SW480 (cell line): ENCODE measurements around the gene IGHMBP2.
"Not testable (repeated sequence)": the region's sequence is repeated elsewhere in the genome, so short reads cannot be mapped to it uniquely, and the experiment has no call there.

Experiments used
- DNase-seq: peaks from one replicate; pipeline ENCODE4 v3.0.0-alpha.2; 2016; ENCODE audit warnings: low spot score

IGHMBP2 gene

DNA sequence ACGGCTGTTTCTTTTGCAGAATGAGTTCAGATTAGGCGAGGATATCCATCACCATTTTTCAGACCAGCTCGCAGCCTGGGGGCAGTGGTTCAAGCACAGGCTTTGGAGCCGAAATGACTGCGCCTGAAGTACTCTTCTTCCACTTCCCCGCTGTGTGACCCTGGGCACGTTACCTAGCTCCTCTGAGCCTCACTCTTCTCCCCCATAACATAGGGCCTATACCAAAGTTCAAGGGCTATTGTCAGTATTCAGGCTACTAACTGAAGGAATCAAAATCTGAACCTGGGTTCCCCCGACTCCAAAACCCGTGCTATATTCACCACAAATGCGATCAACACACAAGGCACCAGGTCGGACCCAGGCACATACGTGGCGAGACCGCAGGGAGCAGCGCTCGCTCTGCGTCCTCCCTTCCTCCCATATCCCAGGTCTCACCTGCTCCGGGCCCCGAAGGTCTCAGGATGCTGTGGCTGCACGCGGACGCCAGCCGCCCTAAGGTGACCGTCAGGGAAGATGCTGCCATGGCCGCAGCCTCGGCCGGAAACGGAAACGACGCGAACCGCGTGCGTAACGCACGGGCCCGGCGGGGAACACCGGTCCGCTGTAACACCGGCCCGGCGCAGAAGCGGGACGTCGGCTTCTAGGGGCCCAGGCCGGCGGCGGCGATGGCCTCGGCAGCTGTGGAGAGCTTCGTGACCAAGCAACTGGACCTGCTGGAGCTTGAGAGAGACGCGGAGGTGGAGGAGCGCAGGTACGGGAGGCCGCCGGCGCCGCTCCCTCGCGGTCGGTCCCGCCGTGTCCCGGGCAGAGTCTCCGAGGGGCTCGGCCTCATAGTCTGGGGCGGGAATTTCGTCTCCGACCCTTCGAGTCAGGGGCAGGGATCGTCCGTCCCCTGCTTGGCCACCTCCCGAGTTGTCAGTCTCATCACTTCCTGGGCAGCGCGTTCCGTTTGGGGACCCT lies at the start of gene IGHMBP2, which contains the start of gene MRPL21:
Gene IGHMBP2, plus strand, starts transcription at position 604 of the 960 bp plus-strand sequence. Its CDS starts 62 bp downstream, at position 666.
Gene MRPL21, minus strand, starts transcription at position 545 of the 960 bp plus-strand sequence. Its CDS starts 22 bp downstream, at position 523.
- DNase-seq = peak; percentile 78

DNA sequence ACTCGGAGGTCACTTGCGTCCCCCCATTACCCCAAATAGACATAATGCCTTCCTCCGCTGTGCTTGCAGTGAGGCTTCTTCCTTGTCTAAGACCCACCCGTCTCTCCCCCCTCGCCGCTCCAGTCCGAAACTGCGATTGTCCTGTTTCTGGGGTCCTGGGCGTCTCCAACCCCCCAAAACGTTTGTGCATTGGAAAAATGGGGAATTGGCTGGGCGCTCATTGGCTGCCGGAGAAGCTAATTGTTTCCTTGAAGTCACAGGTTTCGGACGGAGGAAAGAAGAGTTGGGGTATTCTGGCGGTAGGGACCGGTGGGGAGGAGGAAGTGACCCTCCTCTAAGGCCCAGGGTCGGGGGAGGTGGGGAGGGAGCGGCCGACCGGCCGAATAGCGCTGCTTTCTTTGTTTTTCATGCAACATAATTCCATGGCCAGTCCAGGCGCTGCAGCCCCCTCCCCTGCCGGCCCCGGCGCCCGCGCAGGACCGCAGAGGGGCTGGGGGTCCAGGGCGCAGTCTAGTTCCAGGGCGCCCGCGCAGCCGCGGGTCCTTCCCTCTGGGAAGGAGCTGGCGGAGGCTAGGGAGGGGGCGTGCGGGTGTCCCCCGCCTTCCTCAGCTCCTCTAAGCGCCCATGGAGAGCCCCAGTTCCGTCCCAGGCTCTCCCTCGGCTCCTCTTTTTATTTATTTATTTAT lies 49.3 kb upstream of the IGHMBP2 start:
- DNase-seq = no peak

DNA sequence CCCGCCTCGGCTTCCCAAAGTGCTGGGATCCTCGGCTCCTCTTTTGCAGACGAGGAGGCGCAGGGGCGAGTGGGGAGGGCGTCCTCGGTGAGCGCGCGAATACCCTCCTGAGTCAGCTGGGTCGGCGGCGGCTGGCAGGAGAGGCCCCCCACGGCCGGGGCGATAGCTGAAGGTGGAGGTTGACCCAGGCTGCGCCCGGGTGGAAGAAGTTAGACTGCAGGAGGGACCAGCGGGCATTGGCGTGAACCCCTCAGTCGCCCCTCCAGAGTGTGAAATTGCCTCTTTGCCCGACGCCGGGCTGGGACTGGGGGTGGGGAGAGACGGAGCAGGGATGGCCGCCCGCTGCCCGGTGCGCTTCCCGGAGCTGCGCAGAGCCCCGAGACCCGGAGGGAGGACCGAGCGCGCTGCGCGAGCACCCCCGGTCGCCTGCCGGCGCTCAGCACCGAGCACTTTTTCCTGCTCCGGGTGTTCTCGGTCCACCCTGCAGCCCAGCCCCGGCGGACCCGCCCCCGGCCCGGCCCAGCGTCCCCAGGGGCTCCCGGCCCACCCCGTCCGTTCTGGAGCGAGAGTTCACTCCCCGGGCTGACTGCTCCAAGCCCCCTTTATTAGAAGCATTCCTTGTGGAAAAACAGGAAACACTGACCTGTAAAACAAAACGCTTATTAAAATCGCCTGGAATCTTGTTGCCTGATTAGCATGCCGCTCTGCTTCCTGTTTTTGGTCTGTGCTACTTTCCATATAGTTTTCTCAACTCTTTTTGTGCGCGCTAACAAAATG lies 48.3 kb upstream of the IGHMBP2 start:
- DNase-seq = no peak

DNA sequence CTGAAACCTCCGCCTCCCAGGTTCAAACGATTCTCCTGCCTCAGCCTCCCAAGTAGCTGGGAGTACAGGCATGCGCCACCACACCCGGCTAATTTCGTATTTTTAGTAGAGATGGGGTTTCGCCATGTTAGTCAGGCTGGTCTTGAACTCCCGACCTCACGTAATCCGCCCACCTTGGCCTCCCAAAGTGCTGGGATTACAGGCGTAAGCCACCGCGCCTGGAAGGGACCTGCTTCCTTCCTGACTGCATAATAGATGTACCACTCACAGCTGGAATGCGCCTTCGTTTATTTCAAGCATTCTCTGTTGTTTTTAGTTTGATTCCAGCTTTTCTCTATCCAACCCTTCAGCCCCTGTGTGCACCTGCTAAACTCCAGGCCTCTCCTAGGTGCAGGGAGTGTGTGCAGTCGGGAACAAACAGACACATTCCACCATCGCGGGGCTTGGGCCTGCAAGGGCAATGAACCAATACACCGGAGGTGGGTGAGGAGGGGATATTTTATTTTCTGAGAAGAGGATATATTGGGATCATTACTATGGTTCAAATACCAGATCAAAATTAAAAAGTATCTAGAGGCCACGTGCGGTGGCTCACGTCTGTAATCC lies 47.2 kb upstream of the IGHMBP2 start:
- not testable (repeated sequence) for DNase-seq

DNA sequence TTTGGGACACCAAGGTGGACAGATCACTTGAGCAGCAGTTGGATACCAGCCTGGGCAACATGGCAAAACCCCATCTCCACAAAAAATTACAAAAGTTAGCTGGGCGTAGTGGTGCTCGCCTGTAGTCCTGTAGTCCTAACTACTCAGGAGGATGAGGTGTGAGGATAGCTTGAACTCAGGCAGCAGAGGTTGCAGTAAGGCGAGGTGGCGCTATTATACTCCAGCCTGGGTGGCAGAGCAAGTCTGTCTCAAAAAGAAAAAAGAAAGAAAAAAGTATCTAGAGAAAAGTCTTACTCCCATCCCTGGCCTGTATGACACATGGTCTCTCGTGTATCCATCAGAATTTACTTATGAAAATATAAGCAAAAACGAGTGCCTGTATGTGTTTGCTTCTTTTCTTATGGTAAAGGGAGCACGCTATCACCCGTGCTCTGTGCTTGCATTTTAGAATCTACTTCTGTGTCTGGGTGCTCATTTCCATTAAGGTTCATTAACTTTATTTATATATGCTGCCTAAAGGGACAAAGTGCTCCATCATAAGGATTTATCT lies 46.6 kb upstream of the IGHMBP2 start:
- DNase-seq = no peak

DNA sequence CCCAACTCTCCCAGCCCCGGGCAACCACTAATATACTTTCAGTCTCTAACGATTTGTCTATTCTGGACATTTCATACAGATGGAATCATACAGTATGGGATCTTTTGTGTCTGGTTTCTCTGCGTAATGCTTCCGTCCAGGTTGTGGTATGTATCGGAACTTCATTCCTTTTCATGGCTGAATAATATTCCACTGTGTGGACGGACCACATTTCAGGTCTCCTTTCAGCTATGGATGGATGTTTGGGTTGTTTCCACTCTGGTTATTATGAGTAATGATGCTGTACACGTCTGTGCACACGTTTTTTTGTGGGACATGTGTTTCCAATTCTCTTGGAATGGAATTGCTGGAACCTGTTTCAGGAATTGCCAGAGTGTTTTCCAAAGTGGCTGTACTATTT lies 44.6 kb upstream of the IGHMBP2 start:
- no peak for DNase-seq

DNA sequence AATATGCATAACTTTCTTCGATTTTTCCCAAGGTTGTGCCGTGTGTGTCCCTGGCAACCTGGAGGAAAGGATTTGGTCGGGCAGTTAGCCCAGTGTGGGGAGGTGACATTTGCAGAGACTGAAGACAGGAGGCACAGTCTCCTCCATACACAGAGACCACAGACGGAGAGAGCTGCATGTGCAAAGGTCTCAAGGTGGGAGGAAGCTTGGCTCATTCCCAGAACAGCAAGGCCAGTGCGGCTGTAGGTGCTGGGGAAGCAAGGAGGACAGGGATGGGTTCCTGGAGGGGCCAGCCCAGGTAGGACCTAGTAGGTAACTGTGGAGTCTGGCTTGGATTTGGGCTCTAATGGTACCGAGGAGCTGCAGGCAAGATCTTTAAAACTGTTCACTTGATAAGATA lies 41.3 kb upstream of the IGHMBP2 start:
- no peak for DNase-seq

DNA sequence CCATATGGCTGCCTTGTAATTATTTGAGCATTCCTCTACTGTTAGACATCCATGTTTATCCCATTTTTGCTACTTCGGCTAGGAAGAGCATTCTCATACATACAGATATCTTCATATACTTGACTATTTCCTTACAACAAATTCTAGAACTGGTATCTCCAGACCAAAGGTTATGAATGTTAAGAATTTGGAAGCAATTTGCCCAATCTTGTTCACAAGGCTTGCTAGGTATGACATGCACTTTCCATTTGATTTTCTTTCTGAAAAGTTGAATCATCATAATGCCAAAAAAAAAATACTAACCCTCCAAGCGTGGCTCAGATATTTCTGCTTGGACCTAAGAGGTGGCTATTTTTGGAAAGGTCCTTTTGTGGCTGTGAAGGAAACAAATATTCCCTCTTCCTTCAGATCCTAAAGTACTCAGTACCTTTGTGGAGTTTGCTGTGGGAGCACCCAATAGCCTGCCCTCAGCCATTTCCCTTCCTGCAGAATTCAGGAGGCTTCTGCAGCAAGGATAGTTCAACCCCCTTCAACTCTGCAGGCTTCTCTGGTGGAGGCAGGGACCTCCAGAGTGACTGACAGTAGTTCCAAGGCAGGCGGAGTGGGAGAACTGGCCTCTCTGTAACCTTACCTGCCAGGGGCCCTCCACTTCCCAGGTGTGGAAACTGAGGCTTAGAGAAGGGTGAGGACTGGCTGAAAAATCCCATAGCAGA lies 40.0 kb upstream of the IGHMBP2 start:
- DNase-seq = no peak

DNA sequence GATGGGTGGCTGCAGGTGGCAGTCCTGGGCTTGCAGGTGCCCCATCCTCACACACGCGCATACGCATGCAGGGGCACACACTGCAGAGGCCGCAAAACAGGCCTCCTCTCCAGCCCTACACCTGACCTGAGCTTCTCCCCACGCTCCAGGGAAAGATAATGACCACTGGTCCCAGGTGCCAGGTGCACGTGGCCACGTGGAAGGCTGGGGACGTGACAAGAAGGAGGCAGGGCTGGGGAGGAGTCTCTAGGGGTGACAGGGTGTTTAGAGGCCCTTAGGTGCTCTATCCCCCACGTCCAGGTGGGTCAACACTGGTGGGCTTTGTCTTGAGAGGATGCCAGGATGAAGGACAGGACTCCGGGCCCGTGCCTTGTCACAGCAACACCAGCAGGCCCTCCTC lies 38.5 kb upstream of the IGHMBP2 start:
- no peak for DNase-seq

DNA sequence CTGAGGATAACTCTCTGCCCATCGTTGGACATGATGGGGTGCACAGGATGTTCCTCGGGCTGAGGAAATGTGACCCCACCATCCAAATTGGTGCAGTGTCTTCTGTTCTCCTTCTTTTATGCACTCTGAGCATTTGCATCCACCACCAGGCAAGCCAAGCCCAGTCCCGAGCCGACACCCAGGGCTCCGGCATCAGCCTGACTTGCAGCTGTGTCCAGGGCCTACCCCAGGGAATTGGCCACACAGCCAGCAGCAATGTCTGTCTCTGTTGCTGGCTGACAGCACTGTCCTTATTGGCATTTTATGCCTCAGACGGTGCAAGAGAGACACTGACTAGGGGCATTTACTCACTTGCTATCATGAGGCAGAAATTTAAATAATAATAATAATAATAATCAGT lies 36.6 kb upstream of the IGHMBP2 start:
- DNase-seq = no peak

DNA sequence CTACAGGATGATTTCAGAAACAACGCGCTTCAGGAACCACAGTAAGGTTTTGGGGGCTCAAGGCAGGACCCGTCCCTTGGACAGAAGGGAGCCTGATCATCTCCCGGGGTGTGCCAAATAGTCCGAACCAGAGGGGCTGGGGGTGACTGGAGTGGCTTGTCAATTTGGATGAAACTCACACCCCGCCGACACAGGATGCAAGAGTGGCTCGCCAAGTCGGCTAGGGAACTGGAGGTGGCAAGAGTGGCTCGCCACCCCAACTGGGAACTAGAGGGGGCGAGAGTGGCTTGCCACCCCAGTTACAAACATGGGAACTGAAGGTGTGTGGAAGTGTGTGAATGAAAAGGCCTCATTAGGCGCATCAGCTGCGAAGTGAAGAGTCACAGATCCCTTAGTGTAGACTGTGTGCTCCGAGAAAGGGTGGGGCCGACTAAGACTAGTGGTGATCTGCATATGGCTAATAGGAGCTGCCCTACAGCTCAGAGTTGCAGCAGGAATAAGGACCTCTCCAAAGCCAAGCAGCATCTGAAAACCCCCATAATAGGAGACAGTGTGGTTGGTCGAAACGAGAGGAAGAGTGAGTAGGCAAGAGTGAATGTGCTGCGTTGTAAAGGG lies 35.4 kb upstream of the IGHMBP2 start:
- no peak for DNase-seq

DNA sequence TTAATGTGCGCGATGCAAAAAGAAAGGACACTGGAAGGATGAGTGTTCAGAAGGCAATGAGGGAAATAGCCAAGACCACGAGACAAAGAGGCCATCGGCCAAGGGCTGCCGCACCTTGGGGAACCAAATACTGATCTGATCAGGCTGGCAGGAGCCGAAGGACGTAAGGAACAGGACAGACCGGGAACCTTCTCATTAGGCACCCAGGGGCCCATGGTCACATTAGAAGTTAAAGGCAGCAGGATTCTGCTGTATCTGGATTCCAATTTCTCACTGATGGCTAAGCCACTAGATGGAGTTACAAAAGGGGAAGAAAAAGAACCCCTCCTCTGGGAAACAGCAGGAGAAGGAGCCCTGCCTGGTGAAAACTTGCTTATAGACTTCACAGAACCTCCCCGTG lies 33.2 kb upstream of the IGHMBP2 start:
- peak; percentile 36 for DNase-seq

DNA sequence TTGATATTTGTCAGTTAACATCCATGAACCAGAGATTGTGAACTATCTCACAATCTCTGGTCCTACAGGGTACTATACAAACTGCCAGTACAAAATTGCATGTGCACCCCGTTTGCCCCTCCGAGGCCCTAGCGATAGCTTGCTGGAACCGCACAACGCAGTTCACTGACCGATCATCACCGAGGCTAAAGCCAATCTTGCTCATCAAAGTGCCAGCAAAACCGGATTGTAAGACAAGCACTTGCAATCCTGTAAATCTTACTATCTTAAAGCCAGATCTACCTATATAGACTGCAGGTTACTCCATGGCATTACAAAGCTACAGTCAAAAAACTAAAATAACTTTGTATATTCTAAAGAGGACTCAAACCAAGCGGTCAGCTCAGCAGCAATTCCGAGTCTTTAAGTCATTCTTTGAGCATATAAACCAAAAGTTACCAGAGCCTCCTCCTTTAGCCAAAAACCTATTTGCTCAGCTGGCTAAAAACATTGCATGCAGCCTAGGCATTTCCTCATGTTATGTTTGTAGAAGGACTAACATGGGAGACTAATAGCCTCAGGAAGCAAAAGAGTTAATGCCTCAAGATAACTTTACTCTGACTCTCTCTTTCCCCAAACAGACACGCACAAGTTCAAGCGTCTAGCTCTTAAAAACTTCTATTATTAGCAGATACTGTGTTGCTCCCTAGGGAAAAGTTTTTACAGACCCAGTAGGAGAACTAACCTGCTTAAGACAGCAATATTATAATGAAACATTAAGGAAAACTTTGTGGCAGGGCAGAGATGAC lies 31.3 kb upstream of the IGHMBP2 start:
- no peak for DNase-seq

DNA sequence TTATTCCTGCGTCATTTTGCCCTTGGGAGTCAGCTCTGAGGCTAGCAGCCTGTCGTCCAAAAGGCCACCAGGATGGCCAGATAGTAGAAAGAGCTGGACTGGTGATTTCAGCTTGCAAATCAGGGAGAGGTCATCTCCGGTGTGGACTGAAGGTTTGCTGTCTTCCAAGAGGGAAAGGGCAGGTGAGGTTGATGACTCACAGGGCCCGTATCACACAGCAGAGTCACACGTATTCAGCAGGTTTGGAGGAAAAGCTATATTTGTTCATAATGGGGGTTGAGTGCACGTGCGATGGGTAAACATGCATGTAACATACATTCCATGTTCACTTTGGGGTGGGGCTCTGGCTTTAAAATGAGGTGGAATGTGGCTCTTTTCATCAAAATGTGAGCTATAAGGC lies 25.7 kb upstream of the IGHMBP2 start:
- peak; percentile 56 for DNase-seq

DNA sequence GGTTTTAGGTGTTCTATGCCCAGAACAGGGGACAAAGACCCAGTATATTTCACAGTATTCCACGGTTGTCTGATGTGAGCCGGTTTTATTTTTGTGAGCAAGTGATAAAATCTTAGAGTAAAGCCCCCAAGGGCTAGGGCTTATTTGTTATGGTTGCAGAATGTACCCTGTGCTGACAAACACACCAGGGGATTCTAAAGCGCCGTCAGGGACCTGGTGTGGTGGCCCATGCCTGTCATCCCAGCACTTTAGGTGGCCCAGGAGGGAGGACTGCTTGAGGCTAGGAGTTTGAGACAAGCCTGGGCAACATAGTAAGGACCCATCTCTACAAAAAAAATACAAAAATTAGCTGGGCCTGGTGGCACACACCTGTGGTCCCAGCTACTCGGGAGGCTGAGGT lies 22.8 kb upstream of the IGHMBP2 start:
- no peak for DNase-seq

DNA sequence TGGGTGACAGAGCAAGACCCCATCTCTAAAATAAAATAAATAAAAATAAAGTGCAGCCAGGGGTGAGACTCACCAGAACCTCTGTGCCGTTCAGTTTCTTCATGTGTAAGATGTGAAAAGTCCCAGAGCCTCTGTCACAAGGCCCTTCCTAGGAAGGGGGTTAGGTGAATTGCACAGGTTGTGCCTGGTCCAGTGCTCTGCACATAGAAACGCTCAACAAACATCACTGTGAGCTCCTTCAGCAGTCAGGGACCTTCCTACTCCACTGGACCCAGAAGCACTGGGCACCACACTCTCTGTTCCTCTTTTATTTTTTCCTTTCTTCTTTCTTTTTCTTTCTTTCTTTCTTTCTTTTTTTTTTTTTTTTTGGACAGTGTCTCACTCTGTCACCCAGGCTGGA lies 22.4 kb upstream of the IGHMBP2 start:
- DNase-seq = no peak

DNA sequence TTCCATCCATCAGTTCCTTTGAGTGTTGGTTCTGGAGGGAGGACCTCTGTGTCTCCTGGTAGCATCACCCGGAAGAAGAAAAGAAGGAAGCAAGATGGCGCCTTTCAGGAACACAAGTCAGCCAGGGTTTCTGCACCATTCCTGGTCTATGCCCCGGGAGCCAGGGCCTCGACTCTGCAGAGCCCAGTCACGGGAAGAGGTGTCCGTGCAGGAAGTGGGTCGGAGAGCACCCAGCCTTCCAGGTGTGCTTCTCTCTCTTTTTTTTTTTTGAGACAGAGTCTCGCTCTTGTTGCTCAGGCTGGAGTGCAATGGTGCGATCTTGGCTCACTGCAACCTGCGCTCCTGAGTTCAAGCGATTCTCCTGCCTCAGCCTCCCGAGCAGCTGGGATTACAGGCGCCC lies 21.3 kb upstream of the IGHMBP2 start:
- no peak for DNase-seq

DNA sequence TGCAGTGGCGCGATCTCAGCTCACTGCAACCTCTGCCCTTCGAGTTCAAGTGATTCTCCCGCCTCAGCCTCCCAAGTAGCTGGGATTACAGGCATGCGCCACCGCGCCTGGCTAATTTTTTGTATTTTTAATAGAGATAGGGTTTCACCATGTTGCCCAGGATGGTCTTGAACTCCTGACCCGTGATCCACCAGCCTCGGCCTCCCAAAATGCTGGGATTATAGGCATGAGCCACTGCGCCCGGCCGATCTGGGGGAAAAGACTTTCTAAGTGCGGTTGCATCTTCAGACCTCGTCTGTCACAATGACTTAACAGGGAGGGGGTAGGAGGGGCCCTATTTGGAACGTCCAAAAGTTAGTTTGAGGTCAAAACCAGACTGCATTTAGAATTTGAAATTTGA lies 18.9 kb upstream of the IGHMBP2 start:
- not testable (repeated sequence) for DNase-seq

DNA sequence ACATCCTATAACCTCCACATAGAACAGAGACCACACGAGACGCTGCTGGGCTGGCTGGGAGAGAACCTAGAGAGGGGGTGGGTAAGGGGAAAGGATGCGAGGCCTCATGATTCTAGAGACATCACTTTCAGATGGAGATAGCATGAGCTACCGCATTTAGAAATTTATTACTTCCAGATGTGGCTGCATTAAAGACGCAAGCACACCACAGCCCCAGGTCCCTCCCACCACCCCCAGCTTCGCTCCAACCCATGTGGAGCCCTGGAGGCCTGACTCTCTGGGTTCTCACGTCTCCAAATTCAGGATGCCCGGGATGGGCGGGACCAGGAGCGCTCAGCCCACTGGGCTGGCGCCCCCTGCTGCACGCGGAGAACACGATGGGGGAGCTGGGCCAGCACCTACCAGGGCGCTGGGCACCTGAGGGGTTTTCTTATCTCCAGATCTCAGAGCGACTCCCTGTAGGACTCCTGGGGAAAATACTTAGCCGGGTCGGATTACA lies 13.7 kb upstream of the IGHMBP2 start:
- no peak for DNase-seq
